ENCODE data around the gene RPN1.

GRCh38 chr3:128598884-128599664 is 51.5 kb downstream of the RPN1 start:
- no peak for TF ChIP-seq CTCF (IDR thresholded peaks at IDR 0.05; ENCODE audit: insufficient read depth, low read depth, low read length)
- TF ChIP-seq EZH2 (IDR thresholded peaks at IDR 0.05; ENCODE audit: insufficient read depth, low read length) = no peak

All from astrocyte (in vitro differentiated cells and primary cell).